Measurements from ENCODE around the gene MEF2D. TPM values are rescaled to one million over a fixed set of nuclear protein-coding genes. Genes with fewer than 3 reads are reported as not detected.

The MEF2D gene
- total RNA-seq, 1 donor from 2014 or later = 5.5 TPM

DNA sequence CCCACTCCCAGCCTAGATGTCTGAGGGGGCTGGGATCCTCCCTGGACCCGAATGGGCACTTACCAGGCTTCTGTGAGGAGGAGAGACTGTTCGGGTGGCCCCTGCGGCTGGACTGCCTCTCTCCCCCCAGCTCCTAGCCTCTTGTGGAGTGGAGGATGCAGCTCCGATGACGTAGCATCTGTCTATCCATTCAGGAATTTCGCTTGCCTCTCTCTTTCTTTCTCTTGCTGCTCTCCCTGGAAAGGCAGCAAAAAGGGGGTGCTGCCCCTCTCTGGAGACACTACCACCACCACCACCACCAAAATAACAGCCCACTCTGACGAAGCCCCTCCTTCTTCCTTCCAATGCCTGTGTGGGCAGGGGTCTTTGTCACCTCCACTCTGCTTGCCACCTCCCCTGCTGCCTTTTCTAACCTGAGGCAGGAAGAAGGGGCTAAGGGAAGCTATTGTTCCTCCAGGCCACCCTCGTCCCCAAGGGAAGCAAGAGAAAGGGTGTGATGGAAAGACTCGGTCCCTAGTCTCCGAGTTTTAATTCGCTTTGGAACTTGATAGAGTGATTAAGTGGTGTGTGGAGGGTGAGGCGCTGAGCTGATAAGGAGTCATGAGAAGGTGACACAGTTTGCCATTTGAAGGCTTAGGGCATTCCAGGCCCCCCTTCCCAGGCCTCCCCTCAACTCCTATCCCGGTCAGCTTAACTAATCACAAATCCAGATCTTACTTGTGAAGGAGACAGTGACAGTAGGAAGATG is 71.1 kb downstream of the MEF2D start:
- DNase-seq (ENCODE audit: low spot score) = no peak

DNA sequence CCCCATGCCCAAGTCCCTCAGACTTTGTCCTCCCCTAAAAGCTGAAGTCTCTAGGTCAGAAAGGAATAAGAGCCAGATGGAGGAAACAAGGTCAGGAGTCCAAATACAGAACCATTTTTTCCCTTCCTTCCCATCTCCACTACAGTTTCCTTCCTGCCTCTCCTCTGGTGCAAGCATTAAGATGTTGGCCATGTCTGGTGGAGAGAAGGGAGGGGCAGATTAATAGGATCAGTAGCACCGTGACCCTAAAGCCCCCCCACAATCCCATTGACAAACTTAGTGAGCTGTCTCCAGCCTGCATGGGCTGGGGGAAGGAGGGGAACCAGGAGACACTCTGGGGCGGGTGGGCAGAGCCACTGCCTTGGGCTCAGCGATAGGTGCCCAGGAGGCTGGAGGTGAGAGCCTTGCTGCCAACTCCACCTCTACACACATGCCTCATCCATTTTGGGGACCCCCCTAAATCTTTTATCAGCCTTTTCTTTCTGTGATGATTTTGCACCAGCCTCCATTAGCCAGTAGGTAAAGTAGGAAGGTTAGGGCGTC is 71.8 kb downstream of the MEF2D start:
- no peak for DNase-seq (ENCODE audit: low spot score)

DNA sequence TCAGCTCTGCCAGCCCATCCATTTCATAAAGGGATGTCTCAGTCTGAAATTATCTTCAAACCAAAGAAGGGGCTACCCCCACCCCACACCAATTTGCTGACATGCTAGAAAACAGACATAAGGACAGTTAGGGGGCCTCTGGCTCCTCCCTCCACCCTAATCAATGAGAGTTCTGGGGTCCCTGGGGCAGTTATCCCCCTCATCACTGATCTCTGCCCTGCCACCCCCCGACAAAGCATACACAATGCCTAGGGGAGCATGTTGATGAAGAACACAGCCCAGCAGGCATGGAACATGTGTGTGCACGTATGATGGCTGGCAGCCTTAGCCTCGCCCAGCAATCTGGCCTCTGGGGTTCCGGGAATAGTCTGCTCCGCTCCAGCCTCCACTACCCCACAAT is 72.6 kb downstream of the MEF2D start:
- no peak for DNase-seq (ENCODE audit: low spot score)

DNA sequence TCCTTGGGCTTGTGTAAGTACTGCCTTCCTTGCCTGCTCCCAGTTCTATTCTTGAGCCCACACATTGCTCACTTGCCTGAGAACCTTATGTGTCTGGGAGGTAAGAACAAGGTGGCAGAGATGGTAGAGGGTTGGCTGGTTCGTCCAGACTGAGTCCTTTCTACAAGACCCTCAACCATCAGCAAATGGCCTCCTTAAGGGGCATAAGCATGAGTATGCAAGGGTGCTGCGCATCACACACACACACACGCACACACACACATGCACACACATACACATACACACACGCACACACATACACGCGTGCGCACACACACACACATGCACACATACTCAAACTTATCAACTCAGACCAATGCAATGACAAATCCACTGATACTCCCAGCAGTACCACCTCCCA is 74.6 kb downstream of the MEF2D start:
- DNase-seq (ENCODE audit: low spot score) = no peak

DNA sequence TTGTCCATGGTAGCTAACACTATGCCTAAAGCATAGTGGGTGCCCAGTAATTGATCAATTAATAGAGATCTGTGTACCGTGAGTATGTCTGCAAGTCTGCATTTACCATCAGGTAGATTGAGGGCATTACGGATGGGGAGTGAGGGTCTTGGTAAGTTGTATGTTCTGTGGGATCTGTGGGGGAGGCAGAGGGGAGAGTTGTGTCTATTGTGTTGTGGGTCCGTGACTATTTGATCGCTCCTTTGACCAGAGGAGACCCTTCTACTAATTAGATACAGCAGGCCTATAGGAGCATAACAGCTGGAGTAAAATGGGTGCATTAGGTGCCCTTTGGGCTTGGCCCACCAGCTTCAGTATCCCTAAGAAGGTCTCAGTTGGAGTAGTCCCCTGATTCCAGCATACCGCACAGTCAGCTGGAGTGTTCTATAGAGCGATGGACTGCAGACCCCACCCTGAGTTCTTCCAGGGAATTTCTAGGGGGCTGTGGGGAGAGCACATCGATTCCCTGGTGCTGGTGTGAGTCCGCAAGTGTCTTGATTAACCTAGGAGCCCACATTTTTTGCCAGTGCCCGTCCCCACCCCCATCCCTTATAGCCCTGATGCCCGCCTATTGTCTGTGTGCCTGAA is 75.7 kb downstream of the MEF2D start:
- DNase-seq (ENCODE audit: low spot score) = no peak

DNA sequence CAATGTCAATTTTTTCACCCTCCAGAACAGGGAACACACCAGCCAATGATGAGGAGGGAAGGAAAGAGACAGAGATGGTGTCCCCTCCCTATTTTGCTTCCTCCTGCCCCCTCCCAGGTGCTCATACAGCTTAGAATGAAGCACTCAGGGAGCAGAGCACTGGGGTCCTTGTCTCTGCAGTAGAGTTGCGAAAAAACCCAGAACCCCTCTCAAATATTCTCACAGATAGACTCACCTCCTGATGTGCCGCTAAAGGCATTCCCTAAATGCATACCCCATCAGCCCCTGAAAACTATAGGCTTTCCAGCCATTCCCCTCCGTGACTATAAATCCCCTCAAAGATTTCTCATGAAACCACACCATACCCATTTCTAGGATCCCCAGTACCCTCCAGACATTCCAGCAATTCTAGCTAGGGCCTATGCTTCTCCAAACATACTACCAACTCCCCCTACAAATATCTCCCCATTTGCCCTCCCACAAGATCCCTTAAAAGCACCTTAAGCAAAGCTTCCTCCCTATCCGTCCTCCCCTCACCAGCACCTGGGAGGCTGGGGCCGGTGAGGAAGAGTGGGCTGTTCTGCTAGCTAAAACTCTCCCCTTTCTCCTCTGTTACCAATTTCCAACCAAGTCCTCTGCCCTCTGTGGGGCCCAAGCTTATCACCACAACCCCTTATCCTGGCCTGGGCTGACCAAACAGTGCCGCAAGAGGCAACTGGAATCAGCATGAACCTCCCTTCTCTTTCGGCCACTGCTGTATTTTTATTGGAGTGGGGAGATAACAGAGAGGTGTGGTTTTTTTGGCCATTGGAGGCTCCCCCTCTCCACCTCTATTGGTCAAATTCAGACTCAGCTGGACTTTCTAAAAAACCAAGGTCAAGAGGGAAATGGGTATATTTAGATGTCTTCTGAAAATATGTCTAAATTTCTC is 76.9 kb downstream of the MEF2D start:
- DNase-seq (ENCODE audit: low spot score) = no peak

DNA sequence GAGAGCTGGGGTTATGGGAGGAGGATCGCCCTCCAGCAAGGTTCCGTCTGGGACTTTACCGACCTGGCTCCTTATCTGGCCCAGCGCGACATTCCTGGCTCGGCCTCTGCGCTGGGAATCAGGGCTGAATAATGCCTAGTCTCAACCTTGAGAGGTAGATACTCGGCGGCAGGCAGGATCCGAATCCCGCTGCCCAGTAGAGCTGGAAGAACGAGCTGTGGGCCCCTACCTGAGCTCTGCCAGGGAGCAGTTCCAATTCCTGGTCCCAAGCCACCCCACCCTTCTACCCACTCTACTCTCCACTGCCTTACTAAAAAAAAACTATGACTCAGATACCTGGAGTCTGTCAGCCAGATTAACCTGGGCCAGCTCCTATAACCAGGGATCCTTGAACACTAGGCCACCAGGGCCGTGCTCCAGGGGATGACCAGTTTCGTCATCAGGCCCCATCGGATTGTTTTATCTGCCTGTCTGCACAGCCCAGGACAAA is 77.9 kb downstream of the MEF2D start:
- DNase-seq (ENCODE audit: low spot score) = no peak

DNA sequence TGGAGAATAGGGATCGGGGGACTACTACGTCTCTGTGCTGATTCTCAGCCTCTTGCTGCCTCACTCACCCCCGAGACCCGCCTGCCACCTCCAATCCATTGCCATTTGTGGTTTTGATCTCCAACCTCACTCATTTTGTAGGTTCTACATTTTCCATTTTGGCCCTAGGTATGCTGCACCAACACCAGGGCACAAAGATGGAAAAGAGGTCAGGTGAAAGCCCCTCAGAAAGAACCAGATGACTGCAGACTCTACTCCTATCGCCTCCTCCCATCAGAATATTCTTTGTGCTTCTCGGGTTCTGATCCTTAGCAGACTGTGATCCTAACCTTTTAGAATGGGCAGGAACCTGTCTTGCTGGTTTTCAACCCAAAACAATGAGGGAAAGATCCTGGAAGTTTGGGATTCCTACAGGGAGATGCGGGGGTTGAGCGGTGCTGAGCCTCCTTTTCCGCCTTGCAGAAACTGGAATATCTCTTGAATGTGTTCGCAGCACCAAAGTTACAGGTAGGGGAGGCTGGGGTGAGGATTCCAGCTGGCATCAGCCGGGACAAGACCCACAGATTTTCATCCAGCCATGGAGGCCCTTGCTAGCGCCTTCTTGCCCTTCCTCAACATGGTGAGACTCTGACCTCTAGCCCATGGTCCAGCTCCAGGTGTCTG is 78.5 kb downstream of the MEF2D start:
- DNase-seq (ENCODE audit: low spot score) = no peak

DNA sequence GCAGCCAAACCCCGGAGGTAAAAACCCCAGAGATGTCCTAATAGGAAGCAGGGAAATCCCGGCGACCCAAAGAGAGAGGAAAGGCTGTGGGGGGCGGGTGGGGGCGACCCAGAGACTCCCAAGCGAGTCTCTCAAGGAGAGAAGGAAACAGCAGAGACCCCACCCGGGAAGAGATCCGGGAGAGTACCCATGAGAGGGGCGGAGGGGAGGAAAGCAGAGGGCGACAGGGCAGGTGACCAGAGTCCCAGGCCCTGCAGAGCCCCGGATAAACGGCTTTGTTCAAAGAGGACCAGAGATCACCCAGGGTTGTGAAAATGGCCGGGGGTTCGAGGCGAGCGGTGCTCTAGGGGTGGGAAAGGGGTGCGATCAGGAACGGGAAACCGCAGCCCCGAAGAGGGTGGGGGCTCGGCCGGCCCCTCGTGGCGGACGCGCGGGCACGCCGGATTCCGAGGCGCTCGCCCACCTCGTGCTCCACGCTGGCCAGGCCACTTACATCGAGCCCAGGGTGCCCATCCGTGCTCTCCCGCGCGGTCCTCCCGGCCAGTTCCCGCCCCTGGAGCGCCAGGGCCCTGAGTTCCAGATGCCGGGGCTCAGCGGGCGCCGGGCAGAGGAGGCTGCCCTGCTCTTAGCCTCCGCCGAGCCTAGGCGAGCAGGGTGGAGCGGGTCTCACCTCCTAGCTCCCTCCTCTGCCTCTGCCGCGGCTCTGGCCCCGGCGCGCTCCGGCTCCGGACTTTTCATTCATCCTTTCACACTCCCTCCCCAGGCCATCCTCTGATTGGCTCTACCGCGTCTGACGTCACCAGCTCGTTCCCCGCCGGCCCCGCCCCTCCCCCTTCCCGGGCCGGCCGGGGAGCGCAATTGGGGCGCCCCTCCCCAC is 79.3 kb downstream of the MEF2D start:
- DNase-seq (ENCODE audit: low spot score) = peak; percentile 72

DNA sequence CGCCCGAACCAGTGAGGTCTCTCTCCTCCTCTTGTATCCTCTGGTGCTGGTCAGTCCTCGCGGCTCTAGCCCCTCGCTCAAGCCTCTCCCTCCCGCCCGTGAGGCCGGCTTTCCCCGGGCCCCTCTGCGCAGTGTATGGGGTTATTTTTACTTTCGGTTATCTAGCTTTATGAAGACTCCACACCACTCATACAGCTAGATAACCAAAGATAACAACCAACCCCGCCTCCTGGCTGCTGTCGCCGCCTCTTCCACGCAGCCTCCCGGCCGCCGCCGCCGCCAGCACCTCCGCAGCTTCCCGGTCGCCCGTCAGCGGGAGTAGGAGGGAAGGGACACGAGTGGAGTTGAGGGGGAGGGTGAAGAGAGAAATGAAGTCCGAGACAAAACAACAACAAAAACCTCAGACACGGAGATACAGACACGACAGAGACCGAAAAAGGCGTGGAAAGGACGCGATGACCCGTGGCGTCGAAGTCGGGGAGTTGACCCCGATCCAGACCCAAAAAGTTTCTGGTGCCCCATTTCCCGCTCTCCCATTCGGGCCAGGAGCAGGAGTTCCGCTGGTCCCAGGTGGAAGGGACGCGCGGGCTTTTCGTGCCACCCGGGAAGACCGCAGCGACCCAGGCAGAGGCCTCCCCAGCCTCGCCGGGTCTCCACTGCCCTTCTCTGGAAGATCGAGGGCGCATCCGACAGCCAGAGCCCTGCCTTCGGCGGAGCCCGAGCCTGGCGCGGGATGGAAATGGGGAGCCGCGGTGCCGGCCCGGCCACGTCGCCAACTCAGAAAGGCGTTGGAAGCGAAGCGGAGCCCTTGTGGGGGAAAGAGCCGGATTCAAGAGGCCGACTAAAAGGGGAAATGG is 80.1 kb downstream of the MEF2D start:
- DNase-seq (ENCODE audit: low spot score) = no peak

DNA sequence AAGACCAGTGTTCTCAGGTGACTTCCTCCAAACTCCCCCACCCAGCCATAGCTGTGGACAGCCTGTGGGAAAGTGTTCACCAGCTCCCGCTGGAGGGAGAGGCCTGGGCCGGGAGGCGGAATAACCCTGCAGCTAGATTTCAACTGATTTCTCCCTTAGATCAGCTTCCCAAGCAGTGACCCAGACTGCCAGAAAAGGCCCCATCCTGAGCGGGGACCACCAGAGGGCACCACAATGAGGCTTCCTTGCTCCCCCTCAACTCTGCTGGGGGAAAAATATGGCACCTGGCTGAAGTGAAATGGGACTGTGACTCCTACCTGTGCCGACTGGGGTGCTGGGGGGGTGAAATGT is 80.7 kb downstream of the MEF2D start:
- DNase-seq (ENCODE audit: low spot score) = no peak

DNA sequence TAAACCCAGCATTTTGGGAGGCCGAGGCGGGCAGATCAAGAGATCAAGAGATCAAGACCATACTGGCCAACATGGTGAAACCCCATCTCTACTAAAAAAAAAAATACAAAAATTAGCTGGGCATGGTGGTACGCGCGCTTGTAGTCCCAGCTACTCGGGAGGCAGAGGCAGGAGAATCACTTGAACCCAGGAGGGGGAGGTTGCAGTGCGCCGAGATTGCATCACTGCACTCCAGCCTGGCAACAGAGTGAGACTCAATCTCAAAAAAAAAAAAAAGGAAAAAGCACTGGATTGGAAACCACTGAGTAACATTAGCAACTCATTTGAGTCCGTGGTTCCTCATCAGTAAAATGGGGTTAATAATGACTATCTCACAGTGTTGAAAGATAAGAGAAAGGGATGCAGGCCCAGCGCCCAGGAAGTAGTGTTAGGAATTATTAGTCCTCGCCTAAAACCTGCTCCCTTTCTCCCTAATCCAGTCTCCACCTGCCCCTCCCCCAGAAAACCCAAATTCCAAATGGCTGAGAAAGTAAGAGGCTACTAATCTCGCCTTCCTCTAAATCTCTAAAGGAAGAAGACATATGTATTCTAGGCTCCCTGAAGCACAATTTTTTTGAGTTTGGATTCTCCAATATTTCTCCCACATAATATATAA is 82.0 kb downstream of the MEF2D start:
- no peak for DNase-seq (ENCODE audit: low spot score)

DNA sequence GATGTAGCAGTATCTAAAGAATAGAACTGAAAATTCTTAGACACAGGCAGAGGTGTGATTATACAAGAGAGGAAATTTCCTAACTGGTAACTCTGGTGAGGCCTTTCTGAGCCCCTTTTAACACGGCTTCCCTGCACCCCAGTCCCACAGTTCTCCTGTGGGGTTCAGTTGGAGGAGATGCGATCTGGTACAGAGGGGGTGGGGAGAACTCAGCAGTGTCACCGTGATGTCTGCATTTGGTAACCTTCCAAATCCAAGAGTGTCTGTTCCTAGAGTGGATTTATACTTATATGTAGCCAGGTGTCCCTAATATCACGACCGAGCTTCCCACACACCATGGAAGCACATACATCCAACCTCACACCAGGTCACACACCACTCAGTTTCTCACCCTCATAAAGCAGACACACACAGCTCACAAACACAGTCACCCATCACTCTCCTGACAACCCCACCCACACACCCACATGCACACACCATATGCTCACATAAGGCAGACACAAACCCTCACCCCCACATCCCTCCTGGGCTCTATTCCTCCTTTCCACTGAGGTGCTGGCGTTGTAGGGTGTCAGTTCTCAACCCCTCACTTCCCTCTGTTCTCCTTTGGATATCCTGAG is 83.1 kb downstream of the MEF2D start:
- no peak for DNase-seq (ENCODE audit: low spot score)

DNA sequence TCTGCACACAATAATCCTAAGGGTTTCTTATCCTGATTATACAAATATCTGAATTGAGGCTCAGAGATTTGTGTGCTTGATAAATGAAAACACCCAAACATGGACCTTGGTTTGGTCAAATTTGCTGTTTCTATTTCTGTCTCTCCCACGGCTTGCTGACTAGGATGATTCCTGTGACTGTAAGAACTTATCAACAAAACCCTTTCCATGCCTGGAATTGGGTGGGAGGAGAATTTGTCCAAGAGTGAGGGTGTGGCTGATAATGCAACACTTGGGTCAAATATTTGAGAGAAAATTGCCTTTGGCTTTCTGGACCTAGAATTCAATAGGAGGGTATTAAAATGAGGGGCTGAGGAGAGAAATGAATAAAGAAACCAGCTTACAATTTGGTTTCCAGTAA is 83.6 kb downstream of the MEF2D start:
- no peak for DNase-seq (ENCODE audit: low spot score)

DNA sequence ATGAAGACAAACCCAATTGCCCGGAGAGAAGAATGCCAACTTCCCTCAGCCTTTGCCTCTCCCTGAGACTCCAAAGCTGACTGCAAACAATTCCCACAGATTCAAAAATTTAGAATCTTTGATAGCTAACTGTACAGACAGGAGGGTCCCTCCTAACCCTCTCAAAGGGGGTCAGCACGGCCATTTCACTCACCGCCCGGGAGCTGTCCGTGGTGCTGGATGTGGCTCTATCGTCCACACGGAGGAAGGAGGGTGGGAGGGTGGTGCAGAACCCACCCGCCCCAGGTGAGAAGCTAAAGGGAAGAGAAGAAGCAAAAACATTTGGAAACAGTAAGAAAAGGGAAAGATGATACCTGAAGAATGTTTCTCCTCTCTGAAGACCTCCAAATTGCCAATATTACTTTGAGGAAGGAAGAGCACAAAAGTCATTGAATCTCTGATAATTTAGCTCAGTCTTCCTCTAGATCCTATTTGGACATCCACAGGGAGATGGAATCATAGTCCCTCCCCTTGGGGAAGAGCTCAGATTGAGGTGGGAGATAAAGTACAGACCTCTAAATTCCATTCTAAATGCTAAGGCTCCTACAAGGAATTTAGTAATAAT is 86.0 kb downstream of the MEF2D start:
- no peak for DNase-seq (ENCODE audit: low spot score)

All from umbilical cord (tissue), 2 donors.